Glomerular endothelial cell (primary cell): ENCODE results near the gene ZNF774. TPM values are rescaled to one million over a fixed set of nuclear protein-coding genes. Genes with fewer than 3 reads are reported as not detected.
"Not testable (repeated sequence)": the region's sequence is repeated elsewhere in the genome, so short reads cannot be mapped to it uniquely, and the experiment has no call there.

ENCODE experiments used
- DNase-seq: peaks from one replicate; pipeline ENCODE4 v3.0.0-alpha.2; 2011; ENCODE audit warnings: low read depth, low spot score; ENCODE audit errors: extremely low read depth
- total RNA-seq: library from RNA; depleted of rRNA; stranded (reverse); fragments of >200 nt; gene quantifications from 2 replicates; pipeline ENCODE4 v1.2.3, GENCODE V29; 2015

The ZNF774 gene
- total RNA-seq, 1 donor from 2014 or later, result 1.6 TPM

DNA sequence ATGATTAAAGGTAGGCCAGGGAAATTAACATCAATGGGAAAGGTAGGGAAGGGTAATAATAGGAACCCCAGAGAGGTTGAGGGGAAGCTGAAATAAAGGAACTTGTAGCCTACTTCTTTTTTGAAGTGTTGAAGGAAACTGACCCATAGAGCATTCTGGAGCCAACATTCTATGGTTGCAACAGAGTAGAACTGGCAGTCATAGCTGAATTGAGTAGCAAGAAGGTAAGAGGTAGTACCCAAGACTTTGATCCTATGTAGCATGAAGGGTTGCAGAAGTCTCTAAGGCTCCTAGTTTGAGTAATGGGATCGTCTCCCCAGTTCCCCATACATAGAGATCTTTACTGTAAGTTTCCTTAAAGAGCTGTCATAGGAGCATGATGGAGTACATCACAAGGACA is 7.4 kb upstream of the ZNF774 start:
- no peak for DNase-seq

DNA sequence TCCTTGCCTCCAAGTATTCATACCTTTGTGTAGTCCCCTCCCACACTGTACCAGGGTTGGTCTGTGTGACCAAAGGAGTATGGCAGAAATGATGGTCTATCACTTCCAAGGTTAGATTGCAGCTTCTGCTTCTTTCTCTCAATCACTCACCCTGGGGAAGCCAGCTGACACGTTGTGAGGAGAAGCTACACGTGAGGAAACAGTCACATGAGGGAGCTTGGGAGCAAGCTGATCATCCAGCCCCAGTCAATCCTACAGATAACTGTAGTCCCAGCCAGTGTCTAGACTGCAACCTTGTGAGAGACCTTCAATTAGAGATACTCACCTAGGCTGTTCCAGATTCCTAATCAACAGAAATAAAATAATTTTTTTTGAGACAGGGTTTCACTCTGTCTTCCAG is 6.2 kb upstream of the ZNF774 start:
- DNase-seq, result no peak

DNA sequence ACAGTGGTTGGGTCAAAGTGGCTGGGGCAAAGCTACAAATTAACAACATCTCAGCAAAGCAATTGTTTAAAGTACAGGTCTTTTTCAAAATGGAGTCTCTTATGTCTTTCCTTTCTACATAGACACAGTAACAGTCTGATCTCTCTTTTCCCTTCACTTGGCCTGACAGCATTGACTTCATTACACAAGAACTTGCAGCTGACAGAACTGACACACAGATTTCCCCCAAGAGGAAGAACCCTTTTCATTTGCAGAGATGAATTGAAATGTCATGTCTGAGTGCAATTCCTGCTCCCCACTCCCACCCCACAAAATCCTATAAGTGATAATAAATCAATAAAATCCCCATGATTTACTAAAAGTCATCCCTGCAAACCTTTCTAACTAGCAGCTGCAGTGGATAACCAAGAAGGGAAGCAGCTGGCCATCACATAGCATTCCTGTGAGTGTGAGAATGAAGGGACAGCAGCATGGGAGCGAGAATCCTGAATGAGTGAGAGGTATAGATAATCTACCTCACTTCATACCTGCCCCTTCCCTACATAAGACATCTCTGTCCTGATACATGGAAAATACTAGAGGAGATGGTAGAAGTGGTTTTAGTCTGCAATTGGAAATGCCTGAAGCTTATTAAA is 4.5 kb upstream of the ZNF774 start:
- not testable (repeated sequence) for DNase-seq

DNA sequence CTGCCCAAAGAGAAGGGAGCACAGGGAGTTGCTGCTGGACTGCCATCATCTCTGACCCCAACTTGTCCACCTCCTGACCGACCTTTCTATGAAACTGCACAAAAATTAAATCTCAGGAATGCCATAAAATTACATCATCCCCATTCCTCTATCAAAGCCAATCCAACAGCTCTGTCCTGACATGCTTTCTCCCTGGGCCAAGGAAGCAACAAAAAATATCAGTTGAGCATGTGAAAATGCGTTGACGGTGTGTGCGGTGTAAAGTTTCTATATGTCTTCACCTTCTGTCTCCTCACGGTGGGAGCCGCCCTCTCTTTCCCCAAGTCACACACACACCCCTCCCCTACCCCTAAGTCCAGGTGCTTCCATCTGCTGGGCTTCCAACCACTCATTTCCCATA is 3.6 kb upstream of the ZNF774 start:
- no peak for DNase-seq

DNA sequence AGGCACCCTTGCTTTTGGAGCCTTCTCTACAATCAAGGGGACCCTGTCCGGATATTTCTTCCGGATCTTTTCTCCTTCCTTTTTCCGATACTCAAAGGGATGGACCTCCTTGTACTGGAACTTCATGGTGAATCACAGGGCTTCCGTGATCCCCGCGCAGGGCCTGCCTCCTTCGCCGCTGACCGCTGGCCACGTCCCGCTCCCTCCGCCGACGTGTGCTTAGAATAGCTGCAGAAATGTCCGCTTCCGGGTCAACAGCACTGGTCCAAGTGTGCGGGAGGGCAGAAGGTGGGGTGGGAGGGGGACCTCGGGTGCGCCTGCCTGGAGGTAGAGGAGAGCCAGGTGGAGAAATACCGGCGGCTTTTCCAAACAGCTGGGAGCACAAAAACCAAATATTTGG is 3.0 kb upstream of the ZNF774 start:
- DNase-seq, result no peak

DNA sequence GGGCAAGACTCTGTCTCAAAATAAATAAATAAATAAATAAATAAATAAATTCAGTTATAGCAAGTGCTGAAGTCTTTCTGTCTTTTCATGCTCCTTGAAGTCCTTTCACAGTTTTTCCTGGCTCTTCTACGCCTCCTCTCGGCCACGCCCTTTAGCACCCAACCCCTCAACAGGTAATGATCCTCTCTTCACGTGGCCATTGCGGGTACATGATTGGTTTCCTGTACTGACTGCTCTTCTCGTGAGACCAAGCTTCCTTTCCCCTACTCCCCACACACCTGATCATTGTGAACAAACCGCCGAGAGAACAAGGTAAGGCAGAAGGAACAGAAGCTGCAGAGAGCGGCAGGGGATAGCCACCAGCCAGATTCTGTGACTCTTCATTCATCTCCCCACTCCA is 2.3 kb upstream of the ZNF774 start:
- DNase-seq, result no peak

DNA sequence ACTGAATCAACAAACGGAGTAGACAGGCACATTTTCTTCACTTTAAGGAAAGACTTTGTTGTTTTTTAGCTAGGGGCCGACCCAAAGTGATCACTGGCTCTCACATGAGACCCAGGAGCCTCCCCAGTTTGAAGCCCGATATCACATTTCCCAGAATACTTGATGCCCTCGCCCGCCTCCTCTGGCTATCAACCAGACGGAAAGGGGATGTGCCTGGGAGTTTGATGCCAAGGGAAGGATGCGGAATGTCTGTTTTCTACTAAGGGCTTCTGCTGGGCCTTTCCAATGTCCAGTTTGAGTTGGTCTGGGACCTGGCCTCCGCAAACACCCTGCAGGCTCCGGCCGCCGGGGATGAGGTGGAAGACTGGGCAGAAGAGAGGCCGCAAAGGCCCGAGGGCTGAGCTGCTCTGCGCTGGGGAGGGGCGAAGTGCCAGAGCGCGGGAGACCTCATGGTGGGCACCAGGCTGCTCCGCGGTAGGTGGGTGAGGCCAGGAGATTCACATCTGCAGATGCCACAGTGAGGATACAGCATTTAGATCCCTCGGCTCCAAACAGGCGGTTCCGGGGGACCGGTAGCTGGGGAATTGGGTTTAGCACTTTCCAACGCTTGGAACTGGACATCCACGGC is 491 bp upstream of the ZNF774 start:
- DNase-seq, result no peak

DNA sequence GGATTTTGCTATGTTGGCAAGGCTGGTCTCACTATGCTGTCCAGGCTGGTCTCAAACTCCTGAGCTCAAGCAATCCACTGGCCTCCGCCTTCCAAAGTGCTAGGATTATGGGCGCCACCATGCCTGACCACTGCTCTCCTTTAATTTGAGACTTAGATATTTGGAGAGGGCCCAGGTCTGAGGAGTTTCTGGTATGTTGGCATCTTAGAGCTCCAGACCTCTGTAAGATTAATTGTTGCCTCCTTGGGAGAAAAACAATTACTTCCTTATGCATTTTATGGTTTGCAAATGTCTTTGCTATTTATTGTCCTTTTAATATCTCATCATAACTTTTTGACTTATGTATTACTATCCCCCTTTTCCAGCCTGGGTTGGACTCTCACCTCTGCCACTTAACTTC is 2.9 kb downstream of the ZNF774 start:
- DNase-seq, result no peak

DNA sequence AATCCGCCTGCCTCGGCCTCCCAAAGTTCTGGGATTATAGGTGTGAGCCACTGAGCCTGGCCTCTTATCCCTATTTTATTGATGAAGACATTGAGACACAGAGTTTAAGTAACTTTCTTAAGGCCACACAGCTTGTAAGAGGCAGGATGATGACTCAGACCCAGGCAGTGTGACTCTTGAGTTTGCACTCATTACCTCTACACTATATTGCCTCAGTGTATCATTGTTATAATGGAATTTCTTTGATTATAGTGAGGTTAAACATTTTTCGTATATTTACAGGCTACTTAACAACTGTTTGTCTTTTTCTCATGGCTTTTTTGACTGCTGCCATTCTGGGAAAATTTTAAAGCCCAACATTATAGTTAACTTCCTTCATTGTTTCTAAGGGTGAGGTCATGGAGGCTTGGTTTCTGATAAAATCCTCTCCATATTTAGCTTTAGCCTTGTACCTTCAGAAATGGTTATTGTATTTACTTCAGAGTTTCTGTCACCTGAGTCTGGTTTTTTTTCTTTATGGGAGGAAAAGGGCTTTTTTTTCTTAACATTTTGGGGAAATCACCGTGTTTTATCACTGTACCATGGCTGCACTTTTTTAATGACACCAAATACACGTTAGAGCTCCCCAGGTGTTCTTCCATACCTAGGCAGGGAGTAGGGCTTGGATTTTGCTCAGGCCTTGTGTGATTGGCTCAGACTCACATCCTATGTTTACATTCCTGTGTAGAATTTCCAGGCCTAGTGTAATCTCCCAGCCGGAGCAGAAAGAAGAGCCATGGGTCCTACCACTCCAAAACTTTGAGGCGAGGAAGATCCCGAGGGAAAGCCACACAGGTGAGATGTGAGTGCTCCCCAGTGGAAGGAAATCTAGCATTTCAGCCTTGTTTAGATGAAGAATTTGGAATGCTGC is 6.3 kb downstream of the ZNF774 start:
- no peak for DNase-seq

DNA sequence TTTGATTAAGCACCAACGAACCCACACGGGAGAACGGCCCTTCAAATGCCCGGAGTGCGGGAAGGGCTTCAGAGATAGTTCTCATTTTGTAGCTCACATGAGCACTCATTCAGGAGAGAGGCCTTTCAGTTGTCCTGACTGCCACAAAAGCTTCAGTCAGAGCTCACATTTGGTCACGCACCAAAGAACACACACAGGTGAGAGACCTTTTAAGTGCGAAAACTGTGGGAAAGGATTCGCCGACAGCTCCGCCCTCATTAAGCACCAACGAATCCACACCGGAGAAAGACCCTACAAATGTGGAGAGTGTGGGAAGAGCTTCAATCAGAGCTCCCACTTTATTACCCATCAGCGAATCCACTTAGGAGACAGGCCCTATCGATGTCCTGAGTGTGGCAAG is 8.7 kb downstream of the ZNF774 start:
- DNase-seq, result no peak

DNA sequence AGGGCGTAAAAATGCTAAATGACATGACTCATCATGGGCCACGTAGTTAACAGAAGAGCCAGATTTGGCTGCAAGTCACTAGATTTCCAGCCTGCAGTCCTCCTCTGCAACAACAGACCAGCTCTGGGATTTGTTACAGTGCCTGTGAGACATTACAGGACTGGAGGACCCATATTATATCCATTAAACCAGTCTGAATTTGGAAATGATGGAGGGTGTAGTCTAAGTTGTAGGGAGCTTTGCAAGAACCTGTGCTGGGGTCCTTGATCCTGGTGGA is 10.8 kb downstream of the ZNF774 start:
- peak; percentile 36 for DNase-seq

DNA sequence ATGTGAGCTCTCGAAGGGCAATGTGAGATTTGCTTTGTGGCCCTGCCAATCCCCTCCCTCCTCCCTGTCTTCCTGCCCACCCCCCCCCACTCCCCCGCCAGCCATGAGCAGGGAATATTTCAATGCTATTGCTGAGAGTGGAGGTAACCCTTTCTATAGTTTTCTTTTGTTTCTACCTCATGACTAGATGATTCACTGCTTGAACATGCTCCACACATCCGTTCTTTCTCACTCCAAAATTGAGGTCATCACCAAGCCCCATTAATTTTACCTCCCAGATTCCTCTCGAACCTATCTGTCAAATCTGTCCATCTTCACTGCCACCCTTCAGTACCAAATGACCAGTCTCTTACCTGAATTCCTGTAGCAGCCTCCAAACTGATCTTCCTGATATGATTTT is 12.2 kb downstream of the ZNF774 start:
- DNase-seq, result no peak

DNA sequence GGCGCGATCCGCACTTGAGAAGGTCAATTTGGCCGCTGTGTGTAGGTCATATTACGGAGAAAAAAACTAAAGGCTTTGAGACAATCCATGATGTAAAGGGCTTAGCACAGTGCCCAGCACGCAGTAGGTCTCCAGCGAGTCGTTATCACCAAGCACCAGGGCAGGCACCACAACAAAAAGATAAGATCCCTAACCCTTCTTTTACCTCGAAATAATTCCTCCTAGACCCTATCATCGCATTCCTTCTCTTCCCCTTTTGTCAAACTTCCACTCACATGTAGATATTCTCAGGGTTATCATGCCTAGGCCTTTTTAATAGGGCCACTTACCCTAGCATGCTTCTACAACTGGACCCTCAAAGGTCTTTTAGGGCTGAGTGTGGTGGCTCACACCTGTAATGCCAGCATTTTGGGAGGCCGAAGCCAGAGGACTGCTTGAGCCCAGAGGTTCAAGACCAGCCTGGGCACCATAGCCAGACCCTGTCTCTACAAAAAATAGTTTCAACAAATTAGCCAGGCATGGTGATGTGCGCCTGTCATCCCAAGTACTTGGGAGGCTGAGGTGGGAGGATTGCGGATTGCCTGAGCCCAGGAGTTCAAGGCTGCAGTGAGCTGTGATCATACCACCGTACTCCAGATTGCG is 13.5 kb downstream of the ZNF774 start:
- DNase-seq, result no peak

DNA sequence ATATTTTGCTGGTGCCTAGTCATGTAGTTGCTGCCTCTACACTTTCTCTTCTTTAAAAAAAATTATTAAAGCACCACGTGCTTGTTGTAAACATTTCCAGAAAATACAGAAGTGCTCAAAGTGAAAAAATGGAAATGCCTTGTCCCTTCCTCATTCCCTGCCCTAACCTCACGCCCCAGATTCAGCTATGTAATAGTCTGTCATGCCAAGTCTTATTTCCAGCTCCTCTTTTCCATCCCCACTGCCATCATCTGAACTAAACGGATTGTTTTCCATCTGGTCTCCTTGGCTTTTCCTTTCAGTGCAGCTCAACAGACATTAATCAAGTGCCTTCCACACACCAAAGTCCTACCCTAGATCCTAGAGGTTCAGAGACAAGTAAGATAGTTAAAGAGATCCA is 15.5 kb downstream of the ZNF774 start:
- no peak for DNase-seq

DNA sequence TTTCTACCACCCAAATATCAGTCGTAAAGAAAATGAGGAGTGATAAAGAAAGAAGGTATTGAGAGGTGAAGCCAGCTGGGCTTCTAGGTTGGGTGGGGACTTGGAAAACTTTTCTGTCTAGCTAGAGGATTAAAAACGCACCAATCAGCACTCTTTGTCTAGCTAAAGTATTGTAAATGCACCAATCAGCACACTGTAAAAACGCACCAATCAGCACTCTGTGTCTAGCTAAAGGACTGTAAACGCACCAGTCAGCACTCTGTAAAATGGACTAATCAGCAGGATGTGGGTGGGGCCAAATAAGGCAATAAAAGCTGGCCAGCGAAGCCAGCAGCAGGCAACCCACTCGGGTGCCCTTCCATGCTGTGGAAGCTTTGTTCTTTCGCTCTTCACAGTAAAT is 23.0 kb downstream of the ZNF774 start:
- DNase-seq, result no peak

DNA sequence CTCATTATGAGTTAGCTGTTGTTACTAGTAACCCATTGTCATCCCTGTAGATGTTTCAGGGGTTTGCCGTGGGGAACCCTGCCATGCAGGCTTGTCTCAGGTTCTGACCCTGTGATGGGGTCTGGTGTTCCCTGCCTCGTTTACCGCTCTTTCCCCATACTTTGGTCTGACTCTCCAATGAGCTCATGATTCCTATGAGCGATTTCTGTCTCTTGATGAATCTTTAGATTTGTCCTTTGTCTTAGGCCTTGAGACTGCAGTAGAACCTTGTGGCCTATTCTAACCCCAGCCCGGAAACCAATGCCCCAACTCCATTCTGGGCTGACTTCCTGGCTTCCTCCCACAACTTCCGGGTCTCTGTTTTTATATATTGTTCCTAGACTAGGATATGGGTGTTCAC is 24.7 kb downstream of the ZNF774 start:
- DNase-seq, result no peak

DNA sequence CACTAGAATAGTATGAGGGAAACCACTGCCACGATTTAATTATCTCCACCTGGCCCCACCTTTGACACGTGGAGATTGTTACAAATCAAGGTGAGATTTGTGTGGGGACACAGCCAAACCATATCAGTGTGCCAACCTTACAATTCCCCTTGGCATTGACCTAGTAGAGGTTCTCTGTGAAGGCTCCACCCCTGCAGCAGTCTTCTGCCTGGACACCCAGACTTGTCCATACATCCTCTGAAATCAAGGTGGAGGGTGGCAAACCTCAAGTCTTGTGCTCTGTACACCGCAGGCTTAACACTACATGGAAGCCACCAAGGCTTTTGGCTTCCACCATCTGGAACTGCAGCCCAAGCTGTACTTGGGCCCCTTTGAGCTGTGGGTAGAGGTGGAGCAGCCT is 27.2 kb downstream of the ZNF774 start:
- no peak for DNase-seq

DNA sequence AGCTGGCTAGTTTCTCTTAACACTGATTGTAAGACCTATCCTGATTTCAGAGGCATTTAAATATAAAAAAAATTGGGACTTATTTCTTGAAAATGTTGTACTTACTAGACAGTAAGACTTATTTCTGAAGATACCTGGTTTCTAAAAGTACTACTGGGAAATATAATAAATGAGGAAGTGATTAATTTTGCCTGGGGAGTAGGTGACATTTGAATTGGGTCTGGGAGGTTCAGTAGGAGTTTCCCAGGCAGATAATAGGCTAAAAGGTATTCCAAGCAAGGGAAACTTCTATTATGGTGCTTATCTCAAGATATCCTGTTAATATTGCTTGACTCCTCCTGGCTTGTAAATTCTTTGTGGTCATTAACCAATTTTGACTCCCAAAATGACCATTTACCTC is 29.4 kb downstream of the ZNF774 start:
- no peak for DNase-seq

DNA sequence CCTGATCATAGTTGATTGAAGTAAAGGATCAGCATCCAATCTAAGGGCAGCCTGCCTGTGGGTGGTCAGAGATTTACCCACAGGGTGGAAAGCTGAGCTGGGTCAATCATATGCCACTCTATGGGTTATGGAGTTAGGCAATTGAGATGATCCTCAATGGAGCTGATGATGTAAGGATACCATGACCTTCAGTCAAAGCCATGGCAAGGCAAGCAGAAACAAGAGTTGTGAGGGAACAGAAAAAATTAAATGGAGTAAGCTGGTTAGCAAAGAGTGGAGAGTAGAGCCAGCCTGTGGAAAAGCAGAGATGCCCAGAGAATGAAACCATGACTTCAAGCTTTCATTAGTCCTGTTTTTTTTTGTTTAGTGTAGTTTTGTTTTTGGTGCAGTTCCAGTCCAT is 30.2 kb downstream of the ZNF774 start:
- no peak for DNase-seq

DNA sequence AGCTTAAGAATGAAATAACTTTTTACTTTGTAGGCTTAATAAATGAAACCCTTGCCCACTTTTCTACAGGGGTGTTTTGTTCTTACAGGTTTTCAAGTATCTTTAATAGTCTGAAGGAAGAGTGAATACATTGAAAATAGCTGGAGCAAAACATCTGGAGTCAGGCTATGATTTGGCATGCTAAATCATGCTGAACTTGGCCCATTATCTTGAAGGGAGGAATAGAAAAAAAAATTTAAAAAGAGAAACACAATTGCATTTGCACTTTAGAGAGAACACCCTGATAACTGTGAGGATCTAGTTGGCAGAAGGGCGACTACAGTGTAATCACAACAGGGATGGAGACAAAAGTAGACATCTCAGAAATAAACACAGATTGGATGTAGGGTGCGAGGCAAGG is 34.1 kb downstream of the ZNF774 start:
- DNase-seq, result no peak

DNA sequence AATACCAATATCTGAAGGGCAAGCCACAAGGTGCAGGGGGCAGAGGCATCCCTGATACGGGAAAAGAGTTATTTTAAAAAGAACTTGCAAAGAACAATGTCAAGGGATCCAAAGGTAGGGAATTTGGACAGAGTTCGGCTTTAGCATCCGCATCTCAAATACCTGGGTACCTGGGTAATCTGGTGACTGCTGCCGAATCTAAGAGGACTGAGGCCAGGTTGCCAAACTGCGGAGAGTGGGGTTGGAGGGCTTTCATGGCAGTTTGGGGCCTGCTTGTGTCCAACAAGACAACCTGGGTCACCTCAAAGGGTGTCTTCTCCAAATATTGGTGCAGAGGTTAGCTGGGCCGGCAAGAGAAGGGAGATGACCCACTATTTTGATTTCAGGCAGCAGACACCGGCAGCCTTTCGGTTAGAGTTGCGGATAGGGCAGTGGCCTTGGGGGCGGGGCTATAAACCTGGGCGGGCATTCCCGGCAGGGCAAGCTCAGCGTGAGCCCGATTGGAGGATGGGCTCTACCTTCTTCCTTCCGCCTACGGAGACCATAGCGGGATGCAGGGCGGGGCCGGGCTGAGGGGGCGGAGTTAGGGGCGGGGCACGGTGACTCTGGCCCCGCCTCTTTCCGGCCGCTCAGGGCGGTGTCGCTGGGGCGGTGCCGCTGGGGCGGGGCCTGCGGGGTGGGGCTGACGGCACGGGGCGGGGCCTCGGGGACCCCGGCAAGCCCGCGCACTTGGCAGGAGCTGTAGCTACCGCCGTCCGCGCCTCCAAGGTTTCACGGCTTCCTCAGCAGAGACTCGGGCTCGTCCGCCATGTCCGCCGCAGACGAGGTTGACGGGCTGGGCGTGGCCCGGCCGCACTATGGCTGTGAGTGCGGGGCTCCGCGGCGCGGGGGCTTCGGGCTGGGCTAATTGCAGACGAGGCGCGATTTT is 35.7 kb downstream of the ZNF774 start, which contains the start of gene IQGAP1:
IQGAP1 (plus strand) TSS at position 709 of the 928 bp plus-strand sequence; CDS start at position 809, 100 bp downstream.
- DNase-seq, result no peak
